Effector CD4-positive, alpha-beta T cell (primary cell): ENCODE measurements around the gene PXMP2.
"Not testable (repeated sequence)": the region's sequence is repeated elsewhere in the genome, so short reads cannot be mapped to it uniquely, and the experiment has no call there.

Experiments used
- DNase-seq: peaks from one replicate; pipeline ENCODE4 v3.0.0-alpha.2; 2020

PXMP2 gene

GRCh38 chr12:132724506-132725241 is 37.3 kb downstream of the PXMP2 start:
- no peak for DNase-seq

GRCh38 chr12:132726386-132726785 is 39.0 kb downstream of the PXMP2 start:
- no peak for DNase-seq

DNA sequence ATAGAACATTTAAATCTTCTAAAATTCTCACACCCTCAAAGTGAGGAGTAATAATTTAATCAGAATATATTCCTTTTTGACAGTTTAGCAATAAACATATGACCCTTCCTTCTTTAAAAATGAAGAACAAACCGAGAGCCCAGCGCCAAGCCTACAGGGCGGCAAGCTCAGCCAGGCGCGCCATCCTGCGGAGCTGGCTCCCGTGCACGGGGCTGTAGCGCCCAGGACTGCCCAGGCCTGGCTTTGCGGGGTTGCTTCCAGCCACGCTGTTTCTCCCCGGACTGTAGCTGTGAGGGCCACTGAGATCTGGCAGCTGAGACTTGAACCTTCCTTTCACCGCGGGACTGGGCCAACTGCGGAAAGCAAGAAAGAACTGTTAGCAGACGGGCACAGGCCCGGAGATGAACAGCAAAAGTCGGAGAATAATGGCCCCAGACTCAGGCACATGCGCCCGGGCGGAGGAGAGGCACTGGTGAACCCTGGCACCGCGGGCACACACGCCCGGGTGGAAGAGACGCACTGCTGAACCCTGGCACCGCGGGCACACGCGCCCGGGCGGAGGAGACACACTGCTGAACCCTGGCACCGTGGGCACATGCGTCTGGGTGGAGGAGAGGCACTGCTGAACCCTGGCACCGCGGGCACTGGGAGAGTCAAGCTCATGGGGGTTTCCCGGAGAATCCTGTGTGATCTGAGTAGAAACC is 39.9 kb downstream of the PXMP2 start:
- no peak for DNase-seq

GRCh38 chr12:132728502-132728901 is 41.1 kb downstream of the PXMP2 start:
- no peak for DNase-seq

DNA sequence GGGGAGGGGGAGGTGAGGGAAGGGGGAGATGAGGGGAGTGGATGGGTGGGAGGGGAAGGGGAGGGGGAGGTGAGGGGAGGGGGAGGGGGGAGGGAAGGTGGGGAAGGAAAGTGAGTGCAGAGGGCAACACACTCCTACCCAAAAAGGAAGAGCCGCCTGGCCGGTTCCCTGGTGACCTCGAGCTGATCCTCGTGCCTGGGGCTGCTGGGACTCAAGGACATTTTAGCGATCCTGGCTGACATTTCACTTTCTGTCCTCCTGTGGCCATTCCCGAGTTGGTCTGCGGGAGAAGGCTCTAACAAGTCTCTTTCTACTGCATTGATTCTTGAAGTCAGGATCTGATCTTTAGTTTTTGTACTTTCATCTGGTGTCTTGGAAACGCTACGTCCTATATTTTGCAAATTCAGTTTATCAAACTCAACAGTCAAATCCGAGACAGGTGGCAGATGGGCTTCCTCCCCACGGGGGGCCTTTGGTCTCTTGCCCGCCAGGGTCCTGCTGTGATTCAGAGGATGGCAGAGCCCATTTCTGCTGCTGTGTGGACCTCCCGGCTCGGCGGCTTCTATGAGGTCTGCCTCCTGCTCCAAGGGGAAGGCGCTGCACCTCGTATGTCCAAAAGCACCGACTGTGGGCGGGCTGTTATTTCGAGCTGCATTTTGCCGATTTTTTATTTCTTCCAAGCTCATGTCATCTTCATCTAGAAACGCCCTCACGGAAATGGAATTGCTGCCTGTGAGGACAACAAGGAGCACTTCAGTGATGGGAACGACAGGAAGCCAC is 42.3 kb downstream of the PXMP2 start:
- DNase-seq = no peak

DNA sequence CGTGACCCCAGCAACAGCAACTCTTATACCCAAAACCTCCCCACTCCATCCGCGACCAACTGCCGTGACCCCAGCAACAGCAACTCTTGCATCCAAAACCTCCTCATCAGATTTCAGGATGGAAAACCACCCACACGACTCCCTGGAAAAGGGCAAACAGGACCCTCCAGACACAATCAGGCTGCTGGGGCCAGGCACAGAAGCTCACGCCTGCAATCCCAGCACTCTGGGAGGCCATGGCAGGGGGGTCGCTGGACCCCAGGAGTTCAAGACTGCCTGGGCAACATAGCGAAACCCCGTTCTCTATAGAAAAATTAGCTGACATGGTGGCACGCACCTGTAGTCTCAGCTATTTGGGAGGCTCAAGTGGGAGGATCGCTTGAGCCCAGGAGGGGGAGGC is 43.0 kb downstream of the PXMP2 start:
- no peak for DNase-seq

GRCh38 chr12:132731574-132731973 is 44.2 kb downstream of the PXMP2 start:
- DNase-seq = no peak

- no peak for DNase-seq
Observed at GRCh38 chr12:132734206-132734605, 46.8 kb downstream of the PXMP2 start.

GRCh38 chr12:132735496-132735895 is 48.1 kb downstream of the PXMP2 start:
- DNase-seq = no peak

- no peak for DNase-seq
Observed at GRCh38 chr12:132736378-132736777, 49.0 kb downstream of the PXMP2 start.

DNA sequence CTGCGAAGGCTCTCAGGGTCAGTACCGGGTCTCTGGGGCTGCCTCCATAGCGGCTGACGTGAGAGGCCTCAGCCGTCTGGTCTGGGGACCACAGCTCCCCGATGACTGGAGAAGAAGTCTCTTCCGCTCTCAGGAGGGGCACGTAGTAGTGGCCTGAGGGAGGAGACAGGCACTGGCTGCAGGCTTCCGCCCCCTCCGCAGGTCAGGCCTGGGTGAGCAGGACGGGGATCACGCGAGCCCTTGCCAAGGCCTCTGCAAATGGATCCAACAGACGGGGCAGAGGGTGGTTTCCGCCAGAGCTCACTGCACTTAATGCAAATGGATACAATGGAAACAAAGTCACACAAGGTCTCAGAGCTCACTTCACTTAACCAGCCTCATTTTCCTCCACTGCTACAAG is 49.5 kb downstream of the PXMP2 start:
- no peak for DNase-seq

DNA sequence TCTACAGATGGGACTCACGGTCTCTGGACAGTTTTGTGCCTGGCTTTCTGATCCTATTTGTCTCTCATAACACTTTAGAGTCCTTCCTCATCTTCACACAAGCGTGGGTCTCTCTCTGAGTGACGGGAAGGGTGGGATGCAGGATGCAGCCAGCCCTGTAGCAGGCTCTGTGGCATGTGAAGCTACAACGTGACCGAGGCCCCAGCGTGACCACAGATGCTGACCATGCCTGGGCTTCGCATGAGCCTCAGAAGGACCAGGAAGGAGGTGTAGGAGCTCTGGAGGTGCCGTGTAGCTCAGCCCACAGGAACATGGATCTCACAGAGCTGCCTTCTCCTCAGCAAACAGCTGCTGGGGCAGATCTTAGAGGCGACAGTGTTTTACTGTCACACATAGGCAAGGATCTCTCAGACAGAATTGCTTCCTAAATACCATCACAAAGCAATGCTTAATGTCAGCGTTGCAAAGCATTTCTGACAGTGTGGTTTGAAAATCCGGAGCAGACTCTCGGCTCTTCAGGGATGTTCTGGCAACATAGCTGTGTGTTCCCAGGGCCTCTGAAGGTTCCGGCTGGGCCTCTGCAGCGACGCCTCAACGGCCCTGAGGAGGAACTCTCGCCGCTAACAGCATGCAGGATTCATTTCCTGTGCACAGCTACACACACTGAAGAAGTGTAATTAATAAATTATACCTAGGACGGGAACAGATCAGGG is 52.4 kb downstream of the PXMP2 start:
- no peak for DNase-seq

DNA sequence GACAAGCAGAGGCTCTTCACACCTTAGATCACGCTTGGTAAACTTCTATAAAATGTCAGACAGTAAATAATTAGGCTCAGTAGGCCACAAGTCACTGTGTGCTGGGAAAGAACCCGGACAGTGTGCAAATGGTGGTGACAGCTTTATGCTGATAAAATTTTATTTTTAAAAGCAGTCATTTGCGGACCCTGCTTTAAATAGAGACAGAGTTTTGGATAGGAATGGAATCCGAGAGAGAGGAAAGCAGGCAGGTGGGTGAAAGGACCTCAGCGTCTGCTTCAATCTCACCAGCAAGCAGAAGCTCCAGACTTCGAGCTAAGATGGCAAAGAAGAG is 52.9 kb downstream of the PXMP2 start:
- DNase-seq = no peak

DNA sequence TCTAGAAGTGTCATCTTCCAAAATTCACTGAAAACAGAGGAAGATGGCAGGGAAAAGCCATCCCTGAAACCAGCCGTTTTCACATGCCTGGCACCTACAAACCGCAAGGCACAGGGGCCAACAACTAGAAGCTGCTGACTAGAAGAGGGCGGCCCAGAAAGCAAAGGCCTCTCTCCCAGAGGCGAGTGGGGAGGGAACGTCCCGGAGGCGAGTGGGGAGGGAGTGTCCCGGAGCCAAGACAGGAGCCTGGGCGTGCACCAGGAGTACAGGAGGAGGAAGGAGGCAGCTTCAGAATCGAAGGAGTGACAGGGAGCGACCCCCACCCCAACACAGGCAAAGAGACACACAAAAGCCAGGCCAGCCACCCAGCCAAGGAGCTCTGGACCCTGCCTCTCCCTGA is 53.3 kb downstream of the PXMP2 start:
- DNase-seq = no peak

DNA sequence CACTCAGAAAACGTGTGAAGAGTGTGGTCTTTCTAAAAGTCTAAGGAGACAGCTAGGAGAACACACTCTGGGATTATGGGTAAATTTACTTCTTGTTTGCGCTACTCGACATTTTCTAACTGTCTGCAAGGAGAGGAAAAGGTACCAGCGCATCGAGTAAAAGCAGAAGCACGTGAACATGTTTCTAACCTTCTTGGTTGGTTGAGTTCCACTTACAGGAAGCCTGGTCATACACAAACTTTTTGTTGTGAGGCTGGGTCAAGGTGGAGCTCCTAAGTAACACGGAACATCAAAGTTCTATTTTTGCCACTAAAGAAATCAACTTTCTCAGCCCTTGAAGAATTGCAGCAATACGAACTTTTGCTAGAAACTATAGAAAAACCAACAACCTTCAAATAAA is 54.2 kb downstream of the PXMP2 start:
- no peak for DNase-seq

- DNase-seq = no peak
Observed at GRCh38 chr12:132743831-132744230, 56.4 kb downstream of the PXMP2 start.

- no peak for DNase-seq
Observed at GRCh38 chr12:132746613-132747012, 59.2 kb downstream of the PXMP2 start.

- no peak for DNase-seq
Observed at GRCh38 chr12:132747395-132747794, 60.0 kb downstream of the PXMP2 start.

DNA sequence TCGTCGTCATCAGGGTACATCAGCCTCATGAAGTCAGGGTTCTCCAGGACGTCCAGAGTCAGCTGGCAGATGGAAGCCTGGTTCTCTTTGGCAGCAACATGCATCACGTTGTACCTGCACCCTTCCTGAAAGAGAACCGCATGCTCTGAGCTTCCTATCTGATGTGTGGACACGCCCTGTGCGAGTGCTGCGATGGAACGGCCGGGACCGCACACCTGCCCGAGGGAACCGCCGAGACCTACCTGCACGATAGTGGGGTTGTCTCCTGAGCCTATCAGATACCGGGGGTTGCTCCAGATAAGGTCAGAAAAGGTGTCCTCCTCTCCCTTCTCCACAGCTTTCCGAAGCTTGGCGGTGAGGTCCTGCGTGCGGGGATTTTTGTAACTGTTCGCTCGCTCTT is 60.5 kb downstream of the PXMP2 start:
- no peak for DNase-seq

GRCh38 chr12:132748319-132748718 is 60.9 kb downstream of the PXMP2 start:
- DNase-seq = no peak

DNA sequence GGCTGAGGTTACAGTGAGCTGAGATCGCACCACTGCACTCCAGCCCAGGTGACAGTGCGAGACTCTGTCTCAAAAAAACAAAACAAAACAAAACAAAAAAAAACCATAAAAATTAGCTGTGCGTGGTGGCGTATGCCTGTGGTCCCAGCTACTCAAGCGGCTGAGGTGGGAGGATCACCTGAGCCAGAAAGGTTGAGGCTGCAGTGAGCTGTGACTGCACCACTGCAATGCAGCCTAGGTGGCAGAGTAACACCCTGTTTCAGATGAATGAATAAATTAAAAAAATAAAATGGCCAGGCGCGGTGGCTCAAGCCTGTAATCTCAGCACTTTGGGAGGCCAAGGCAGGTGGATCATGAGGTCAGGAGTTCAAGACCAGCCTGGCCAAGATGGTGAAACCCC is 66.3 kb downstream of the PXMP2 start:
- not testable (repeated sequence) for DNase-seq

DNA sequence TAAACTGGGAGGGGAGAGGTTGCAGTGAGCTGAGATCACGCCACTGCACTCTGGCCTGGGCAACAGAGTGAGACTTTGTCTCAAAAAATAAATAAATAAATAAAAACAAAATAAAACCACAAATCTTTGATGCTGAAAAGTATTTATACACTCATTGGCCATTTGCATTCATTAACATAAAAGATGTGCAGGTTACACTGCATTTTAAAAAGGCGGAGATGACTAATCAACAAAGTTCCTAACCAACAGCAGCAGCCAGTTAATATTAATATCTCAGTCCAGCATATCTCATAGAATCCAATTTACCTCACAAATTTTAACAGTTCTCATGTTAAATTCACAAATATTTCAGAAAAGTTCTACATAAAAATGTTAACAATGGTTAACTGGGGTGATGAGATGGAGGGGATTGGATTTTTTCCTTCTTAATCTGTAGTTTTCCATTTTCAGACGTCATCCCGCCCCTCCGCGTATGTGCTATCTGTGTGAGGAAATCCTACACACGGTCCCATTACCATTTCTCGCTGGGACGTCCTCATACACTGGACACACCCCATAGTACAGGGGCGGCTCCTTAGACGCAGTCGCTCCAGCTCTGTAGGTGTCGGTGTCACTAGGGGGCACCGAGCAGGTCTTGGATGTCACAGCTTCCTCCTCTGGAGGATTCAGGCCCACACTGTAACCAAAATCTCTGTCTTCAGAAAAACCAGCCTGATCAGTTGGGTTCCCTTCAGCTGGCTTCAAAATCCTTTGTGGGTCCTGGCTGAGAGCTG is 67.0 kb downstream of the PXMP2 start:
- DNase-seq = no peak
